Prostate gland (tissue), 2 donors: ENCODE results near the gene PRKD2. TPM values are rescaled to one million over a fixed set of nuclear protein-coding genes. Genes with fewer than 3 reads are reported as not detected.

Experiments used
- DNase-seq: peaks from one replicate; pipeline ENCODE4 v3.0.0-alpha.2; 2019; ENCODE audit warnings: low spot score
- H3K27ac ChIP-seq, 2 donors: fragments of 200-600 bp; sonication (generic); 2 replicates each; pipeline ENCODE4 v1.5.1; 2017 to 2019
- H3K27me3 ChIP-seq: fragments of 200-600 bp; sonication (generic); replicated peaks from 2 replicates; pipeline ENCODE4 v1.5.1; 2019; ENCODE audit not compliant: insufficient read depth
- H3K36me3 ChIP-seq, 2 donors: fragments of 200-600 bp; sonication (generic); 1 replicate in 1 of 2; 2 replicates in 1 of 2; pipeline versions ENCODE4 v1.5.1 to v1.8.1; 2017 to 2019
- H3K4me1 ChIP-seq: fragments of 200-600 bp; sonication (generic); replicated peaks from 2 replicates; pipeline ENCODE4 v1.5.1; 2019
- H3K4me3 ChIP-seq, 2 donors: fragments of 200-600 bp; sonication (generic); 2 replicates each; pipeline ENCODE4 v1.5.1; 2017 to 2019
- H3K9me3 ChIP-seq: fragments of 200-600 bp; sonication (generic); 2 replicates; pipeline ENCODE4 v1.5.1; 2017
- POLR2A ChIP-seq: fragments of 450-650 bp; IDR thresholded peaks from one replicate; pipeline ENCODE4 v1.6.1; 2016; ENCODE audit warnings: antibody characterized with exemption, mild to moderate bottlenecking
- POLR2AphosphoS5 ChIP-seq: sonication (generic); formaldehyde crosslinking; IDR thresholded peaks from one replicate; pipeline ENCODE4 v1.6.1; 2017; ENCODE audit warnings: antibody characterized with exemption
- WGBS: methylation state at CpG from one replicate; pipeline ENCODE4 v1.1.5; 2018; 5-methylcytosine and 5-hydroxymethylcytosine counted together
- intact Hi-C: fragments of 100-400 bp; cut with DNase I; formaldehyde crosslinking; loops from one replicate; pipeline ENCODE4 v1.14.2; 2022
- total RNA-seq, 2 donors: library from RNA; depleted of rRNA; stranded (reverse); fragments of >200 nt; gene quantifications; one replicate each; pipeline ENCODE4 v1.1.0, GENCODE V29; 2016
- TF ChIP-seq, protein P1 (sequence below), 4 experiments: fragments of 200-600 bp in 2 of 4; fragments of 450-650 bp in 2 of 4; sonication (generic) in 2 of 4; IDR thresholded peaks; 1 replicate in 3 of 4; 2 replicates in 1 of 4; pipeline ENCODE4 v1.5.1; 2016 to 2019; ENCODE audit warnings: antibody characterized with exemption in 4 of 4, mild to moderate bottlenecking in 2 of 4, moderate library complexity in 2 of 4

The PRKD2 gene
- total RNA-seq, 2 donors from 2014 or later: 38.9 to 41.8 TPM

- peak; percentile 37 for TF ChIP-seq POLR2AphosphoS5
- no peak for TF ChIP-seq POLR2A
- H3K4me1 ChIP-seq: no peaks in the 10 kb centered on the region
- no peaks in the 10 kb centered on the region for H3K9me3 ChIP-seq
- intact Hi-C loops: no loop called here
- H3K36me3 ChIP-seq: peaks cover 19 to 36% of the 10 kb centered on the region in 2 donors
- 33% methylated on average over 39 of the region's 39 CpGs for WGBS
- H3K27ac ChIP-seq: no peak overlapping the region
- DNase-seq: peak; percentile 62
- H3K4me3 ChIP-seq: no peak overlapping the region
- H3K27me3 ChIP-seq: no peaks in the 10 kb centered on the region
Observed at GRCh38 chr19:46697204-46697960, 19.5 kb downstream of the PRKD2 start.

GRCh38 chr19:46696866-46697203 lies 20.1 kb downstream of the PRKD2 start:
- no peak overlapping the region for H3K27ac ChIP-seq
- DNase-seq: no peak
- peaks cover 23 to 40% of the 10 kb centered on the region in 2 donors for H3K36me3 ChIP-seq
- TF ChIP-seq, protein P1, sequence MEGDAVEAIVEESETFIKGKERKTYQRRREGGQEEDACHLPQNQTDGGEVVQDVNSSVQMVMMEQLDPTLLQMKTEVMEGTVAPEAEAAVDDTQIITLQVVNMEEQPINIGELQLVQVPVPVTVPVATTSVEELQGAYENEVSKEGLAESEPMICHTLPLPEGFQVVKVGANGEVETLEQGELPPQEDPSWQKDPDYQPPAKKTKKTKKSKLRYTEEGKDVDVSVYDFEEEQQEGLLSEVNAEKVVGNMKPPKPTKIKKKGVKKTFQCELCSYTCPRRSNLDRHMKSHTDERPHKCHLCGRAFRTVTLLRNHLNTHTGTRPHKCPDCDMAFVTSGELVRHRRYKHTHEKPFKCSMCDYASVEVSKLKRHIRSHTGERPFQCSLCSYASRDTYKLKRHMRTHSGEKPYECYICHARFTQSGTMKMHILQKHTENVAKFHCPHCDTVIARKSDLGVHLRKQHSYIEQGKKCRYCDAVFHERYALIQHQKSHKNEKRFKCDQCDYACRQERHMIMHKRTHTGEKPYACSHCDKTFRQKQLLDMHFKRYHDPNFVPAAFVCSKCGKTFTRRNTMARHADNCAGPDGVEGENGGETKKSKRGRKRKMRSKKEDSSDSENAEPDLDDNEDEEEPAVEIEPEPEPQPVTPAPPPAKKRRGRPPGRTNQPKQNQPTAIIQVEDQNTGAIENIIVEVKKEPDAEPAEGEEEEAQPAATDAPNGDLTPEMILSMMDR (IDR thresholded peaks at IDR 0.05): no peak
- no peak for TF ChIP-seq POLR2A
- TF ChIP-seq POLR2AphosphoS5: no peak
- no peaks in the 10 kb centered on the region for H3K9me3 ChIP-seq
- no peaks in the 10 kb centered on the region for H3K27me3 ChIP-seq
- no peaks in the 10 kb centered on the region for H3K4me1 ChIP-seq
- intact Hi-C loops: no loop called here
- H3K4me3 ChIP-seq: no peak overlapping the region
- 80% methylated on average over 9 of the region's 9 CpGs for WGBS

DNA sequence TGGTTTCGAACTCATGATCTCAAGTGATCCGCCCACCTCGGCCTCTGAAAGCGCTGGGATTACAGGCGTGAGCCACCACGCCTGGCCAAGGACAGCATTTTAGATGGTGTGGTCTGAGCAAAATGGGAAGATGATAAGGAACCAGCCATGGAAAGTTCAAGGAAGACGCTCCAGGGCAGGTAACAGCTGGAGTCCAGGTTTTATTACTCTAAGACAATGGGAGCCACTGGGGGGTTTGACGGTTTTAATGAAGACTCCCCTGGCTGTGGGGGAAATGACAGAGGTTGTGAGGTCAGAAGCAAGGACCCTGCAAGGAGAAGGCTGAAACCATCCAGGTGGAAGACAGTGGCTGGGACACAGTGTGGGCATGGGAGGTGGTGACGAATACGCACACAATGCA lies 20.9 kb downstream of the PRKD2 start:
- no peaks in the 10 kb centered on the region for H3K4me1 ChIP-seq
- intact Hi-C loops: no loop called here
- no peak for DNase-seq
- no peaks in the 10 kb centered on the region for H3K9me3 ChIP-seq
- peaks cover 27 to 45% of the 10 kb centered on the region in 2 donors for H3K36me3 ChIP-seq
- WGBS: 94% methylated on average over 10 of the region's 10 CpGs
- H3K27ac ChIP-seq: no peak overlapping the region
- H3K4me3 ChIP-seq: no peak overlapping the region
- TF ChIP-seq, protein P1 (IDR thresholded peaks at IDR 0.05): no peak
- no peak for TF ChIP-seq POLR2AphosphoS5
- no peak for TF ChIP-seq POLR2A
- no peaks in the 10 kb centered on the region for H3K27me3 ChIP-seq

DNA sequence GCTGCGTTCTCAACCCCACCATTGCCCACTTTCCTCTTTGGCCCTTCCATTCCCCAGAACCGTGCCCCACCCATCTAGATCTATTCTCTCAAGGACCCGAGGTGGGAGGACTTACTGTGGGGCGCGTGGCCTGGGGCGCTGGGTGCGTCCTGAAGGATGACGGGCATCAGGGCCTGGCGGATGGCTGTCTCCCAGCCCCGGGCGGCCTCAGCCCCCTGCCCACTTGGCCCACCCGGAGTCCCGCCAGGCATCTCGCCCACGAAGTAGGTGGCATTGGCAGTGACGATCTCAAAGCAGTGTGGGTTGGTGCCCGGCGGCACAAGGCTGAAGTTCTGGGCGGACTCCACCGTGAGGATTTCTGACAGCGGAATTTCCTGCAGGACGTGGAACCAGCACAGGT lies 23.2 kb downstream of the PRKD2 start:
- Histone ChIP-seq H3K4me1 (no peaks in the 10 kb centered on the region), H3K4me3 (no peak overlapping the region), H3K36me3 (peaks cover 22 to 37% of the 10 kb centered on the region in 2 donors), H3K27ac (no peak overlapping the region), H3K27me3 (no peaks in the 10 kb centered on the region), H3K9me3 (no peaks in the 10 kb centered on the region)
- intact Hi-C loops: no loop called here
- TF ChIP-seq POLR2A (no peak), POLR2AphosphoS5 (no peak)
- TF ChIP-seq, protein P1 (IDR thresholded peaks at IDR 0.05): no peak
- WGBS: 93% methylated on average over 22 of the region's 22 CpGs
- DNase-seq: no peak

GRCh38 chr19:46692918-46693722 lies 23.8 kb downstream of the PRKD2 start:
- peaks cover 23 to 37% of the 10 kb centered on the region in 2 donors for H3K36me3 ChIP-seq
- H3K4me3 ChIP-seq: no peak overlapping the region
- TF ChIP-seq POLR2AphosphoS5: no peak
- TF ChIP-seq POLR2A: no peak
- TF ChIP-seq, protein P1 (IDR thresholded peaks at IDR 0.05): no peak
- no peaks in the 10 kb centered on the region for H3K9me3 ChIP-seq
- no peak for DNase-seq
- 97% methylated on average over 4 of the region's 4 CpGs for WGBS
- H3K27me3 ChIP-seq: no peaks in the 10 kb centered on the region
- no peaks in the 10 kb centered on the region for H3K4me1 ChIP-seq
- no peak overlapping the region for H3K27ac ChIP-seq
- intact Hi-C loops: no loop called here
